Kidney (tissue), 14 donors: ENCODE data around the gene FBN2. TPM values are rescaled to one million over a fixed set of nuclear protein-coding genes. Genes with fewer than 3 reads are reported as not detected.

Experiments used
- DNase-seq, 5 donors: peaks; one replicate each; pipeline ENCODE4 v3.0.0-alpha.2; 2013 to 2020
- FAIRE-seq: peaks from 2 replicates; lab custom pipeline; 2012; peaks lifted over from hg19 to GRCh38; lab: Jason Lieb, UNC
- H3K27ac ChIP-seq, 2 donors: one replicate each; pipeline ENCODE4 v1.7.0; 2013; ENCODE audit warnings: low read depth in 2 of 2, low read length in 2 of 2, inconsistent platforms in 1 of 2
- H3K27me3 ChIP-seq: one replicate; pipeline ENCODE4 v1.7.1; 2013; ENCODE audit warnings: low read length, inconsistent platforms; ENCODE audit not compliant: control insufficient read depth, insufficient read depth
- H3K36me3 ChIP-seq, 3 donors: one replicate each; pipeline versions ENCODE4 v1.7.0 to v1.7.1; 2013; ENCODE audit warnings: low read length in 3 of 3, control low read depth in 1 of 3, inconsistent platforms in 1 of 3; ENCODE audit not compliant: insufficient read depth in 3 of 3, control insufficient read depth in 2 of 3
- H3K4me1 ChIP-seq, 3 donors: one replicate each; pipeline versions ENCODE4 v1.7.0 to v1.7.1; 2013; ENCODE audit warnings: low read length in 3 of 3, inconsistent platforms in 1 of 3, low read depth in 1 of 3; ENCODE audit not compliant: control insufficient read depth in 2 of 3, insufficient read depth in 2 of 3
- H3K4me3 ChIP-seq, 3 donors: one replicate each; pipeline versions ENCODE4 v1.7.0 to v1.8.1; 2013; ENCODE audit warnings: low read length in 3 of 3, control low read depth in 1 of 3, inconsistent platforms in 1 of 3
- H3K9ac ChIP-seq, 3 donors: one replicate each; pipeline versions ENCODE4 v1.7.0 to v1.7.1; 2013; ENCODE audit warnings: low read length in 3 of 3, control low read depth in 1 of 3, inconsistent platforms in 1 of 3
- H3K9me3 ChIP-seq, 3 donors: one replicate each; pipeline versions ENCODE4 v1.7.0 to v1.7.1; 2013; ENCODE audit warnings: low read length in 3 of 3, control low read depth in 1 of 3, inconsistent platforms in 1 of 3; ENCODE audit not compliant: control insufficient read depth in 2 of 3, insufficient read depth in 1 of 3
- intact Hi-C: fragments of 100-400 bp; cut with DNase I; formaldehyde crosslinking; loops from one replicate; pipeline ENCODE4 v1.11.1; 2022
- polyA plus RNA-seq: library from polyadenylated mRNA; stranded (reverse); fragments of 350-450 nt; fragmentation: Illumina TruSeq; extraction: RNeasy Lipid Tissue Mini Kit (QIAGEN cat#74804); gene quantifications from one replicate; pipeline ENCODE4 v1.2.3, GENCODE V29; 2014; ENCODE audit warnings: low read depth, low replicate concordance; ENCODE audit not compliant: insufficient read depth
- total RNA-seq: library from RNA; stranded (reverse); fragmentation: NEBNext Ultra II Directional; extraction: Animal tissue kit (Norgen Biotek cat#: 25700); gene quantifications from one replicate; pipeline ENCODE4 v1.2.1, GENCODE V29; 2021
- TF ChIP-seq, protein P1 (sequence below): IDR thresholded peaks from 3 replicates; pipeline ENCODE4 v1.5.1; 2012; ENCODE audit warnings: mild to moderate bottlenecking, moderate library complexity, borderline replicate concordance; ENCODE audit not compliant: insufficient read depth; ENCODE audit errors: extremely low read depth
- donor health status: control.
- donor health status: control.
- donor health status: control.
- donor health status: control.
- donor health status: control.
- donor health status: DM: yes; HTN: yes; CAD: no.
- donor health status: Normal renal cell carcinoma (clear cell type).

FBN2 gene
- total and polyA plus RNA-seq, 2 donors from 2014 or later: 0.11 to 1.0 TPM

DNA sequence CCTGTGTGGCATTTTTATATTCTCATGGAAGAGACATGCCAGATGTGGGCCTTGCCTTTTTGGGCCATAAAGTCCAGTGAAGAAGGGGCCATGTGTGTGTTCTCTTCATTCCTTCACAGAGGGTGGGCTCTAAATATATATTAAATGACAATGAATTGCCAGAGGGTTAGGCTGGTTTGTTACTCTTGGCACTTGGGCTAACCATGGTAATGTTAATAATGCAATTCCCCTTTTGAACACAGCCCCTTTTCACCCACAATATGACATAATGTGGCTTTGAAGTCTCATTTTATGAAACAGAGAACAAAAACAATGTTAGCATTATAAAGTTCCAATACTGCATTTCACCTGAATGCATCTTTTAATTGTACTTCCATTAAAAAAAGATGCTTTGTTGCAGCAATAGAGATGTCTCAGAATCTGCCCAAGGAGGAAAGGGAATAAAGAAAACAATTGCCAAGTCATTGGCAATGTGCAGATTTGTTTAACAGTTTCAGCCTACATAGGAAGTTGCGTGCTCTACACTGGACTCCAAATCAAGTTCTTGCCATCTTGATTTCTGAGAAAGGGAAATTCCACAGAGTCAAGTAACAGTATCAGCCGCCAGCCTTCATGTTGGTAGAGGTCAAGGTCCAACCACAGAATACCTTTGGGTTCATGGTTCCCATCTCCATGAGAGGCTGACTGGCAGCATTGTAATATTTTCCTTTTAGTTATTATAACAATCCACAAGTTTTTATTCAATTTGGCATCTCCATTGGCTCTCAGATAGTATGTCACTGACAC is 312.6 kb downstream of the FBN2 start:
- no peak for DNase-seq
- Histone ChIP-seq H3K4me3 (no peak overlapping the region), H3K36me3 (no peaks in the 10 kb centered on the region), H3K9ac (no peak overlapping the region), H3K9me3 (no peaks in the 10 kb centered on the region), H3K4me1 (no peaks in the 10 kb centered on the region), H3K27ac (no peak overlapping the region), H3K27me3 (no peaks in the 10 kb centered on the region)
- intact Hi-C loops: no loop called here
- TF ChIP-seq, protein P1, sequence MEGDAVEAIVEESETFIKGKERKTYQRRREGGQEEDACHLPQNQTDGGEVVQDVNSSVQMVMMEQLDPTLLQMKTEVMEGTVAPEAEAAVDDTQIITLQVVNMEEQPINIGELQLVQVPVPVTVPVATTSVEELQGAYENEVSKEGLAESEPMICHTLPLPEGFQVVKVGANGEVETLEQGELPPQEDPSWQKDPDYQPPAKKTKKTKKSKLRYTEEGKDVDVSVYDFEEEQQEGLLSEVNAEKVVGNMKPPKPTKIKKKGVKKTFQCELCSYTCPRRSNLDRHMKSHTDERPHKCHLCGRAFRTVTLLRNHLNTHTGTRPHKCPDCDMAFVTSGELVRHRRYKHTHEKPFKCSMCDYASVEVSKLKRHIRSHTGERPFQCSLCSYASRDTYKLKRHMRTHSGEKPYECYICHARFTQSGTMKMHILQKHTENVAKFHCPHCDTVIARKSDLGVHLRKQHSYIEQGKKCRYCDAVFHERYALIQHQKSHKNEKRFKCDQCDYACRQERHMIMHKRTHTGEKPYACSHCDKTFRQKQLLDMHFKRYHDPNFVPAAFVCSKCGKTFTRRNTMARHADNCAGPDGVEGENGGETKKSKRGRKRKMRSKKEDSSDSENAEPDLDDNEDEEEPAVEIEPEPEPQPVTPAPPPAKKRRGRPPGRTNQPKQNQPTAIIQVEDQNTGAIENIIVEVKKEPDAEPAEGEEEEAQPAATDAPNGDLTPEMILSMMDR: no peak
- FAIRE-seq: no peak

DNA sequence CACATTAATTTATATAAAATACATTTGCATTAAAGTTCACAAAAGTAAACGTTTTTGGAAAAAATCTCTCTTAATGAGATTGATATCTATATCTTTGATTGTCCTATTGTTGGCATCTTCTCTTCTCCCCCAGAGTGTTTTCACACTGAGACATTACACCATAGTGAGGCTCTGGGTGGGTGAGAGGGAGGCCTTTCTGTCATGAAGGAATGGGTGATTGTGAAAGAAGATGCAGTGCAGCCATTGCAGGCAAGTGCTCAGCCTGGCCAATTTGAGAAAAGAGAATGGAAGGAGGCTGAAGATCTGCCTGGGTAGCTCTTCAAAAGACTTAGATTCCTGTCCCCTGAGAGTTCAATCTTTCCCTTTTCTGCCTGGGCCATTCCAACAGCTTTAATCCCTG is 313.7 kb downstream of the FBN2 start:
- TF ChIP-seq, protein P1: no peak
- Histone ChIP-seq H3K4me3 (no peak overlapping the region), H3K27me3 (no peaks in the 10 kb centered on the region), H3K9me3 (no peaks in the 10 kb centered on the region), H3K4me1 (no peaks in the 10 kb centered on the region), H3K9ac (no peak overlapping the region), H3K27ac (no peak overlapping the region), H3K36me3 (no peaks in the 10 kb centered on the region)
- no peak for FAIRE-seq
- no peak for DNase-seq
- intact Hi-C loops: no loop called here

DNA sequence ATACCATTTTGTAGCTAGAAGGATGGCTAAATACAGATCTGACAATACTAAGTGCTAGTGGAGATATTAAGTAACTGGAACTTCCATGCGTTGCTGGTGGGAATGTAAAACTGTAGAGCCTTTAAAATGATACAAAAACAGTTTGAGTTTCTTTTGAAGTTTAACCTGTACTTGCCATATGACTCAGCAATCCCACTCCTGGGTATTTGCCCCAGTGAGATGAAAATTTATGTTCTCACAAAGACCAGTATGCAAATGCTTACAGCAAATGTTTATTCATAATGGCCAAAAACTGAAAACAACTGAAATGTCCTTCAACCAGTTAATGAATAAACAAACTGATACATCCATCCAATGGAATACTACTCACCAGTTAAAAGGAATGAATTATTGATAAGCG is 317.2 kb downstream of the FBN2 start:
- Histone ChIP-seq H3K27me3 (no peaks in the 10 kb centered on the region), H3K27ac (no peak overlapping the region), H3K36me3 (no peaks in the 10 kb centered on the region), H3K4me1 (no peaks in the 10 kb centered on the region), H3K9me3 (no peaks in the 10 kb centered on the region), H3K4me3 (no peak overlapping the region), H3K9ac (no peak overlapping the region)
- no peak for FAIRE-seq
- TF ChIP-seq, protein P1: no peak
- DNase-seq: no peak
- intact Hi-C loops: no loop called here
